Astrocyte of the spinal cord (primary cell): ENCODE data around the gene TNIP1.

Experiments used
- DNase-seq: peaks from one replicate; pipeline ENCODE4 v3.0.0; 2011; ENCODE audit warnings: low read depth, low spot score
- H3K4me3 ChIP-seq: 2 replicates; pipeline ENCODE4 v1.5.1; 2011; ENCODE audit warnings: low read depth, mild to moderate bottlenecking, low read length, moderate library complexity
- in situ Hi-C: cut with HindIII; loops from 2 replicates; pipeline ENCODE4 v1.10.0; 2017; ENCODE audit warnings: low sequenced_read_pairs
- TF ChIP-seq, protein P1 (sequence below): IDR thresholded peaks from 2 replicates; pipeline ENCODE4 v1.5.1; 2012; ENCODE audit warnings: low read depth, mild to moderate bottlenecking, low read length, inconsistent platforms

Gene TNIP1

DNA sequence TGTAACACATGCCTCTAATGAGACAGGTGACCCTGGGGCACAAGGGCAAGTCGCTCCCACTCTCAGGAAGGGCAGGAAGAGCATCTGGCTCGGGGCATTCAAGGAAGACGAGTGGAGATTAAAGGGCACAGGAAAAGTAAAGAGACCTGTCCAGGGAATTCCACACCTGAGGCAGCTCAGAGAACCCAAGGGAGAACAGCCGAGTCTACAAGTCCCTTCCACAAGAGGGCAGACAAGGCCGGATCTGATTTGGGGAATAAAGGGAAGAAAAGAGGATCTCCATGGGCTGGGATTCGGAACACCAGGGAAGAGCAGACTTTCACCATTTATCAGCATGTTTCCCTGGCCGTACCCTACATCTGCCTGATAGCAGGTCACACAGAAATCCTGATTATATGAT lies 32.3 kb downstream of the TNIP1 start:
- DNase-seq = no peak
- TF ChIP-seq, protein P1, sequence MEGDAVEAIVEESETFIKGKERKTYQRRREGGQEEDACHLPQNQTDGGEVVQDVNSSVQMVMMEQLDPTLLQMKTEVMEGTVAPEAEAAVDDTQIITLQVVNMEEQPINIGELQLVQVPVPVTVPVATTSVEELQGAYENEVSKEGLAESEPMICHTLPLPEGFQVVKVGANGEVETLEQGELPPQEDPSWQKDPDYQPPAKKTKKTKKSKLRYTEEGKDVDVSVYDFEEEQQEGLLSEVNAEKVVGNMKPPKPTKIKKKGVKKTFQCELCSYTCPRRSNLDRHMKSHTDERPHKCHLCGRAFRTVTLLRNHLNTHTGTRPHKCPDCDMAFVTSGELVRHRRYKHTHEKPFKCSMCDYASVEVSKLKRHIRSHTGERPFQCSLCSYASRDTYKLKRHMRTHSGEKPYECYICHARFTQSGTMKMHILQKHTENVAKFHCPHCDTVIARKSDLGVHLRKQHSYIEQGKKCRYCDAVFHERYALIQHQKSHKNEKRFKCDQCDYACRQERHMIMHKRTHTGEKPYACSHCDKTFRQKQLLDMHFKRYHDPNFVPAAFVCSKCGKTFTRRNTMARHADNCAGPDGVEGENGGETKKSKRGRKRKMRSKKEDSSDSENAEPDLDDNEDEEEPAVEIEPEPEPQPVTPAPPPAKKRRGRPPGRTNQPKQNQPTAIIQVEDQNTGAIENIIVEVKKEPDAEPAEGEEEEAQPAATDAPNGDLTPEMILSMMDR = peak; percentile 43
- no peak overlapping the region for H3K4me3 ChIP-seq
- in situ Hi-C loops = no loop called here

DNA sequence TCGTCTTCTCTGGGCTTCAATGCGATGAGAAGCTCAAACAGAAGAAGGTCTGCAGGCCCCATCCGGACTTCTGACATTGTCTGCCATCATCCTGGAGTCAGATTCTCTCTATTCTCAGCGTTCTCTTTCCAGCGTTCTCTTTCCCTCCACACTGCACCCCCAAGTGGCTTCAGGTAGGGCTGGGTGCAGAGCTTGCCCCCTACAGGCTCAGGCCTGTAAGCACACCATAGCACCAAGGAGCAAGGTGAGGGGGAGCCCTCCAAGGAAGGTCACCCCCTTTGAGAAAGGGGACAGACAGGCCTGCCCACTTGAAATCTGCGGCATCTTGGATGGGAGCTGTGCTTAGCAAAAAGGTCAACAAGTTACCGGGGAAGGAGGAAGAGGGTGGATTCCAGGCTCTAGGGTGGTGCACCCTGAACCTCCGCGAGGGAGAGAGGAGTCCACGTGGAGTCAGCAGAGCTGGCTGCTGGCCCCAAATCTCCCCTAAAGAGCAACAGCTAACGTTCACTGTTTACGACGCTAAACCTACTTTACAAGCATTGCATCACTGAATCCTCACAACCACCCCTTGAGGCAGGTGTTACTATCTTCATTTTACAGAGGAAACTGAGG lies 32.9 kb downstream of the TNIP1 start:
- no peak for DNase-seq
- no peak overlapping the region for H3K4me3 ChIP-seq
- in situ Hi-C loops = no loop called here
- TF ChIP-seq, protein P1 = peak; percentile 93

DNA sequence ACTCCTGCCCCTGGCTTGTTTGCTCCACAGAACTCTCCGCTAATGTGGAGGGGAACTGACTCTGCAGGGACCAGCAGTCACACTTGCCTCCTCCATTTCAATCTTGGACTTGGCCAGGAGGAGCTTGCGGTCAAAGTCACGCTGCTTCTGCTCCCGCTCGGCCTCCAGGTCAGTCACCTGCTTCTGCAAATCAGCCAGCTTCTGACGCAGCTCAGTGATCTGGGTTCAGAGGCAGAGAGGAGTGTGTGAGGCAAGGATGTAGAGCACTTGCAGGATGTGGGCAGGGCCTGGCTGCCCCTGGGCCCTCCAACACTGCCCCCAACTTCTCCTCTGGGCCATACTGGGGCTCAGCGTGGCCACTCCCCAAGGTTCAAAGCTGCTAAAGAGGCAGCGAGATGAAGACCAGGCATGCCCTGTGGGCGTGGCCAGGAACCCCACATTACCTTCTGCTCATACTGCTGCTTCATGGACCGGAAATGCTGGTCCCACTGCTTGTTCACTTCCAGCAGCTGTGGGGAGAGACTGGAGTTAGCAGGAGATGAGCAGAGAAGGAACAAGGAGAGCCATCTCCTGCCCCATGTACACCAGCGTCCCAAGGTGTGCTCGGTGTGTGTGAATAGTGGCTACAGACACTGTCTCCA lies 38.3 kb downstream of the TNIP1 start:
- in situ Hi-C loops = no loop called here
- no peak for DNase-seq
- H3K4me3 ChIP-seq = no peak overlapping the region
- TF ChIP-seq, protein P1 = no peak

DNA sequence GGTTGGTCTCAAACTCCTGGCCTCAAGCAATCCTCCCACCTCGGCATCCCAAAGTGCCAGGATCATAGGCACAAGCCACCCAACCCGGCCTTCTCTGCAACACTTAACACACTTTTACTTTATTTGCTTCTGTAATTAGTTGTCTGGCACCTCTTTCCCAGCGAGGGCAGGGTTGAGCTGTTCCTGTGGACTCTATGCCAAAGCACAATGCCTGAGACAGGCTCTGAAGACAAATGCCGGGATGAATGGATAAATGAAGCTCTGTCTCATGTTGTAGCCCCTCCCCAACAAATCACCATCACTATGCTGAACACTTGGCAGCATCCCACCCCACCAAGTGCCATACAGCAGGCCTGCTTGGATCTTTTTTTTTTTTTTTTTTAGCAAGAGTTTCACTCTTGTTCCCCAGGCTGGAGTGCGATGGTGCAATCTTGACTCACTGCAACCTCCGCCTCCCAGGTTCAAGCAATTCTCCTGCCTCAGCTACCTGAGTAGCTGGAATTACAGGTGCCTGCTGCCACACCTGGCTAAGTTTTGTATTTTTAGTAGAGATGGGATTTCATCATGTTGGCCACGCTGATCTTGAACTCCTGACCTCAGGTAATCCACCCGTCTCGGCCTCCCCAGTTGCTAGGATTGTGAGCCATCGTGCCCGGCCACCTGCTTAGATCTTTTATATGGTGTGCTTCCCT lies 39.1 kb downstream of the TNIP1 start:
- in situ Hi-C loops = no loop called here
- no peak overlapping the region for H3K4me3 ChIP-seq
- TF ChIP-seq, protein P1 = no peak
- DNase-seq = no peak

DNA sequence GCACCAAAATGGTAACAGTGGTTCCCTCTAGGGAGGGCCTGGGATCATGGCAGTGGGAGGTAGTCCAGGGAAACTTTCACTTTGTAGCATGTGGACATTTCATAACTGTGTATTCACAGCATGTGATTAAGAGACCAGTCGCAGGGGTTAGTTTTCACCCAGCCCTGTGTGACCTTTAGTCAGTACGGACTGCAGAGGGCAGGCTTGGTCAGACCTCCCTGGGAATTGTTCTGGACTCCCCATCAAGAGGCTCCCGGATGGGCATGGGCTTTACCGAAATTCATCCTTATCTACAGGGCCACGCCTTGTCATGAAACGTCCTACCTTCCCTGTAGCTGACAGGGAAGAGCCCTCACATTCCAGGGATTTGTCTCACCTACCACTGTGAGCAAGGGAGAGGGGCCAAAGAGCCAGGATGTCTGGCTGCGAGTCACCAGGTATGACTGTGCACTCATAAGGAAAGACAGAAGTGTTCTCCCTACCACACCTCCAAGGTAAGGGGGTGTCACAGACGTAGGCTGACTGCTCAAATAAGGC lies 40.6 kb downstream of the TNIP1 start:
- TF ChIP-seq, protein P1 = no peak
- in situ Hi-C loops = no loop called here
- no peak for DNase-seq
- H3K4me3 ChIP-seq = no peak overlapping the region

DNA sequence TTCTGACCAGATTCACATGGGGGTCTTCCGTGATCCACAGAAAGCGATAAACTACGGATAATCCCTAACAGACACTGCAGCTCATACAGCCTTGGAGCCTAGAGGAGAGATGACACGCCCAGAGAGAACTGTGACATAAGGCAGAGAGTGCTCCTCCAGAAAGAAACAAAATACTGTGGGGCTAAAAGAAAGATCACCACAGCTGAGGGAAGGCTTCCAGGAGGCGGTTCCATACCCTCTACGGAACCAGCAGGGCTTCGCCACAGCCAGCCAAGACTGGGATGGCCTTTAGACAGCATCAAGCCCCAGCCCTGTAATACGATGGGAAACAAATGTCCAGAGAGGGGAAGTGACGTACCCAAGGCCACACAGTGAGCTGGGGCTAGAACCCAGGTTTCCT lies 41.2 kb downstream of the TNIP1 start:
- H3K4me3 ChIP-seq = no peak overlapping the region
- no peak for DNase-seq
- TF ChIP-seq, protein P1 = no peak
- in situ Hi-C loops = no loop called here
